ENCODE measurements around the gene ALDH5A1. TPM values are rescaled to one million over a fixed set of nuclear protein-coding genes. Genes with fewer than 3 reads are reported as not detected.

Gene ALDH5A1
- total and polyA plus RNA-seq, 2 of the 13 experiments (the other 11 are each of a cell fraction or from before 2014, with no cell fraction given) = 12.8 to 32.5 TPM

DNA sequence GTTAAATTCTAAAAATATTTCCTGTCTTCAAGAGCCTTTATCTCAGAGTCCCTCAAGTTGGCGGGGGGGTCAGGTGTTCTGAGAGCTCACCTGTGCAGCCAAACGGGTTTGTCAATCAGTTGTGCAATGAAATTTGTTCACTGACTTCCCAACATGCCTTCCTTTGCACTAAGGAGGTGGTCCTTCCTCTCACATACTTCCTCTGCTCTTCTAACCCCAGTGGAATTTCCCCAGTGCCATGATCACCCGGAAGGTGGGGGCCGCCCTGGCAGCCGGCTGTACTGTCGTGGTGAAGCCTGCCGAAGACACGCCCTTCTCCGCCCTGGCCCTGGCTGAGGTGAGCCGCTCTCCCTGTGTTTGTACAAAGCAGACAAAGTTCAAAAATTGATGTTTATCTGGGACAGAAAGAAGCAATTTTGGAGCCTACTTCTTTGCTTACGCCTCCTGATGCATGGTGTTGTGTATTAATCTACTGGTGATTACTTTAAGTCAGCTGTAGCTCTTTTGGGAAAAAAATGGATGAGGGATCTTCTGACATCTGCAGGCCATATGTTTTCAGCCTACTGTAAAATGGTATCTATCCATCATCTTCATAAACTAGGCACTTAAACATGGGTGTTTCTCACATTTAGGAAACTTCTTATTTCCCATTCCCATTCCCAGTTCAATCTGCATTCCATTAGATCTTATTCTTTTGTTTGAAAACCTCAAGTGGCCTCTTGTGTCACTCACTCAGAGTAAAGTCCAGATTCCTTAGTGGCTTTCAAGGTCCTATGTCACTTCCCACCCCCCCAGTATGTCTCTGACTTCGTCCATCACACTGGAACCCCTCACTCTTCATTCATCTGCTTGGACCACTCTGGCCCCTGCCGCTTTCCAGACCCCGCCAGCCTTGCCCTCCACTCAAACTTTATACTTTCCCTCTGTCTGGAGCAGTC, 10.1 kb downstream of the ALDH5A1 start (continued):
- TF ChIP-seq, protein P1, sequence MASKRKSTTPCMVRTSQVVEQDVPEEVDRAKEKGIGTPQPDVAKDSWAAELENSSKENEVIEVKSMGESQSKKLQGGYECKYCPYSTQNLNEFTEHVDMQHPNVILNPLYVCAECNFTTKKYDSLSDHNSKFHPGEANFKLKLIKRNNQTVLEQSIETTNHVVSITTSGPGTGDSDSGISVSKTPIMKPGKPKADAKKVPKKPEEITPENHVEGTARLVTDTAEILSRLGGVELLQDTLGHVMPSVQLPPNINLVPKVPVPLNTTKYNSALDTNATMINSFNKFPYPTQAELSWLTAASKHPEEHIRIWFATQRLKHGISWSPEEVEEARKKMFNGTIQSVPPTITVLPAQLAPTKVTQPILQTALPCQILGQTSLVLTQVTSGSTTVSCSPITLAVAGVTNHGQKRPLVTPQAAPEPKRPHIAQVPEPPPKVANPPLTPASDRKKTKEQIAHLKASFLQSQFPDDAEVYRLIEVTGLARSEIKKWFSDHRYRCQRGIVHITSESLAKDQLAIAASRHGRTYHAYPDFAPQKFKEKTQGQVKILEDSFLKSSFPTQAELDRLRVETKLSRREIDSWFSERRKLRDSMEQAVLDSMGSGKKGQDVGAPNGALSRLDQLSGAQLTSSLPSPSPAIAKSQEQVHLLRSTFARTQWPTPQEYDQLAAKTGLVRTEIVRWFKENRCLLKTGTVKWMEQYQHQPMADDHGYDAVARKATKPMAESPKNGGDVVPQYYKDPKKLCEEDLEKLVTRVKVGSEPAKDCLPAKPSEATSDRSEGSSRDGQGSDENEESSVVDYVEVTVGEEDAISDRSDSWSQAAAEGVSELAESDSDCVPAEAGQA (IDR thresholded peaks at IDR 0.05; ENCODE audit: low read depth) = no peak
- TF ChIP-seq, protein P1 (CRISPR knock-in tag; IDR thresholded peaks at IDR 0.05; ENCODE audit: borderline replicate concordance) = no peak; the same call in 1 of the 2 replicates
- TF ChIP-seq ZNF674 (CRISPR knock-in tag; IDR thresholded peaks at IDR 0.05; ENCODE audit: low read depth) = no peak
- peak; percentile 93 for TF ChIP-seq SAP130 (CRISPR knock-in tag; IDR thresholded peaks at IDR 0.05; ENCODE audit: low read depth)
- no peak for TF ChIP-seq ZNF572 (CRISPR knock-in tag; IDR thresholded peaks at IDR 0.05)
- TF ChIP-seq PAWR (CRISPR knock-in tag; IDR thresholded peaks at IDR 0.05; ENCODE audit: borderline replicate concordance) = no peak
- TF ChIP-seq ZNF44 (CRISPR knock-in tag; IDR thresholded peaks at IDR 0.05) = 0 out of 2 replicates have a peak, but pooled peaks have one; percentile 64
- TF ChIP-seq ZFP90 (CRISPR knock-in tag; IDR thresholded peaks at IDR 0.05; ENCODE audit: borderline replicate concordance) = 0 out of 2 replicates have a peak, but pooled peaks have one; percentile 57
- TF ChIP-seq NFKBIZ (CRISPR knock-in tag; IDR thresholded peaks at IDR 0.05) = 0 out of 2 replicates have a peak, but pooled peaks have one; percentile 54
- TF ChIP-seq SRSF9 (IDR thresholded peaks at IDR 0.05; ENCODE audit: borderline replicate concordance, insufficient read depth, low read depth, low read length, poor library complexity, severe bottlenecking) = no peak
- no peak for TF ChIP-seq NBN (conservative IDR thresholded peaks at IDR 0.05)
- TF ChIP-seq, protein P2, sequence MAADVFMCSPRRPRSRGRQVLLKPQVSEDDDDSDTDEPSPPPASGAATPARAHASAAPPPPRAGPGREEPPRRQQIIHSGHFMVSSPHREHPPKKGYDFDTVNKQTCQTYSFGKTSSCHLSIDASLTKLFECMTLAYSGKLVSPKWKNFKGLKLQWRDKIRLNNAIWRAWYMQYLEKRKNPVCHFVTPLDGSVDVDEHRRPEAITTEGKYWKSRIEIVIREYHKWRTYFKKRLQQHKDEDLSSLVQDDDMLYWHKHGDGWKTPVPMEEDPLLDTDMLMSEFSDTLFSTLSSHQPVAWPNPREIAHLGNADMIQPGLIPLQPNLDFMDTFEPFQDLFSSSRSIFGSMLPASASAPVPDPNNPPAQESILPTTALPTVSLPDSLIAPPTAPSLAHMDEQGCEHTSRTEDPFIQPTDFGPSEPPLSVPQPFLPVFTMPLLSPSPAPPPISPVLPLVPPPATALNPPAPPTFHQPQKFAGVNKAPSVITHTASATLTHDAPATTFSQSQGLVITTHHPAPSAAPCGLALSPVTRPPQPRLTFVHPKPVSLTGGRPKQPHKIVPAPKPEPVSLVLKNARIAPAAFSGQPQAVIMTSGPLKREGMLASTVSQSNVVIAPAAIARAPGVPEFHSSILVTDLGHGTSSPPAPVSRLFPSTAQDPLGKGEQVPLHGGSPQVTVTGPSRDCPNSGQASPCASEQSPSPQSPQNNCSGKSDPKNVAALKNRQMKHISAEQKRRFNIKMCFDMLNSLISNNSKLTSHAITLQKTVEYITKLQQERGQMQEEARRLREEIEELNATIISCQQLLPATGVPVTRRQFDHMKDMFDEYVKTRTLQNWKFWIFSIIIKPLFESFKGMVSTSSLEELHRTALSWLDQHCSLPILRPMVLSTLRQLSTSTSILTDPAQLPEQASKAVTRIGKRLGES (CRISPR knock-in tag; IDR thresholded peaks at IDR 0.05; ENCODE audit: borderline replicate concordance) = no peak
- TF ChIP-seq RXRA (CRISPR knock-in tag; IDR thresholded peaks at IDR 0.05) = peak; percentile 84
- TF ChIP-seq ZNF749 (CRISPR knock-in tag; IDR thresholded peaks at IDR 0.05; ENCODE audit: borderline replicate concordance) = peak; percentile 23; the same call in 1 of the 2 replicates
- no peak for TF ChIP-seq ARID2 (CRISPR knock-in tag; IDR thresholded peaks at IDR 0.05; ENCODE audit: borderline replicate concordance)
- TF ChIP-seq ELF1 (CRISPR knock-in tag; IDR thresholded peaks at IDR 0.05) = peak; percentile 88
- no peak for TF ChIP-seq TSC22D2 (CRISPR knock-in tag; IDR thresholded peaks at IDR 0.05; ENCODE audit: borderline replicate concordance)
- TF ChIP-seq, protein P3, sequence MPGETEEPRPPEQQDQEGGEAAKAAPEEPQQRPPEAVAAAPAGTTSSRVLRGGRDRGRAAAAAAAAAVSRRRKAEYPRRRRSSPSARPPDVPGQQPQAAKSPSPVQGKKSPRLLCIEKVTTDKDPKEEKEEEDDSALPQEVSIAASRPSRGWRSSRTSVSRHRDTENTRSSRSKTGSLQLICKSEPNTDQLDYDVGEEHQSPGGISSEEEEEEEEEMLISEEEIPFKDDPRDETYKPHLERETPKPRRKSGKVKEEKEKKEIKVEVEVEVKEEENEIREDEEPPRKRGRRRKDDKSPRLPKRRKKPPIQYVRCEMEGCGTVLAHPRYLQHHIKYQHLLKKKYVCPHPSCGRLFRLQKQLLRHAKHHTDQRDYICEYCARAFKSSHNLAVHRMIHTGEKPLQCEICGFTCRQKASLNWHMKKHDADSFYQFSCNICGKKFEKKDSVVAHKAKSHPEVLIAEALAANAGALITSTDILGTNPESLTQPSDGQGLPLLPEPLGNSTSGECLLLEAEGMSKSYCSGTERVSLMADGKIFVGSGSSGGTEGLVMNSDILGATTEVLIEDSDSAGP (CRISPR knock-in tag; IDR thresholded peaks at IDR 0.05; ENCODE audit: borderline replicate concordance) = peak; percentile 77; the same call in 1 of the 2 replicates

Data from HepG2 (cell line).